Astrocyte of the hippocampus (primary cell): Measurements from ENCODE around the gene GPRASP1.

Source experiments
- DNase-seq: peaks from one replicate; pipeline ENCODE4 v3.0.0; 2011; ENCODE audit warnings: low read depth, low spot score

Gene GPRASP1

DNA sequence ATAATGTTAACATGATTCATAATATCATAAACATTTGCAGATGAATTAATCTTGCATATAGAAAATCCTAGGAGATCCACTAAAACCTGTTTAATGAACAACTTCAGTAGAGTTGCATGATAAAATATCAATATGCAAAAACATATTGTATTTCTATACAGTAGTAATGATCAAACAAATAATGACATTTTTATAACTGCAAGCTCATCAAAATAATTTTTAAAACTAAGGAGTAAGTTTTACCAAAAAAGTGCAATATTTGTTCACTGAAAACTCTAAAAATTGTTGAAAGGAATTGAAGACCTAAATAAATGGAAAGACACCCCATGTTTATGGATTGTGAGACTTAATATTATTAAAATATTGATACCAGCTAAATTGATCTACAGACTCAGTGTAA, 45.0 kb downstream of the GPRASP1 start:
- no peak for DNase-seq

DNA sequence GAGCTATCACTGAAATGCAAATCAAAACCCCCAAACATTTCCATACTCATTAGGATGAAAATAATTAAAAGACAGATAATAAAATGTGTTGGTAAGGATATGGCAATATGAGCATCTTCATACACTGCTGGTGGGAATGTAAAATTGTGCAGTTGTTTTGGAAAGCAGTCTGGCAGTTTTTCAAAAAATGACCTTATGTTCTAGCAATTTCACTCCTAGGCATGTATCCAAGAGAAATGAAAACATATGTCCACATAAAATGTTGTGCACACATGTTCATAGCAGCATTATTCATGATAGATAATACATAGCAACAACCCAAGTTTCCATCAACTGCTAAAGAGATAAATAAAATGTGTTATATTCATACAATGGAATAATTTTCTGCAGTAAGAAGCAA, 46.2 kb downstream of the GPRASP1 start:
- no peak for DNase-seq
